ENCODE data around the gene C2orf76. TPM values are rescaled to one million over a fixed set of nuclear protein-coding genes. Genes with fewer than 3 reads are reported as not detected.
"Not testable (repeated sequence)": the region's sequence is repeated elsewhere in the genome, so short reads cannot be mapped to it uniquely, and the experiment has no call there.

The C2orf76 gene
- polyA plus RNA-seq, 1 donor from 2014 or later: 37.7 TPM

DNA sequence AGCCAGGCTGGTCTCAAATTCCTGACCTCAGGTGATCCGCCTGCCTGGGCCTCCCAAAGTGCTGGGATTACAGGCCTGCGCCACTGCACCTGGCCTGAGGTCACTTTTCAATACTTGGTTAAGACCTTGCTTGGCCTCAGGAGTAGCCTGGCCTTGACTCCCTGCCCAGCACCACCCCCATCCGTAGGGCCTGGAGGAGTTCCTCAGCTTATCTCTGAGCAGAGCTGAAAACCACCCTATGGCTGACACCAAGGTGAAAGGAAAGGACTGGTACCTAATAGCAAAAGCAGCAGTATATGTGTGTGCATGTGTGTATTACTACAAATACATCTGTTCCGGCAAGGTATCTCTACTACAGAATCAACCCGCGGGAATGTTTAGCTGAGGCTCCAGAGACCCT, 87.0 kb downstream of the C2orf76 start:
- Histone ChIP-seq H3K27ac (ENCODE audit: low read length) (no peak overlapping the region), H3K4me3 (ENCODE audit: low read length) (no peak overlapping the region), H3K27me3 (ENCODE audit: insufficient read depth, low read depth, low read length) (no peaks in the 10 kb centered on the region), H3F3A (ENCODE audit: insufficient read depth, low read length, poor library complexity, severe bottlenecking) (no peaks in the 10 kb centered on the region), H3K79me2 (replicated peaks; ENCODE audit: insufficient read depth, low read length) (no peaks in the 10 kb centered on the region), H3K9me3 (ENCODE audit: low read length) (no peaks in the 10 kb centered on the region), H3K36me3 (ENCODE audit: insufficient read depth, low read length) (no peaks in the 10 kb centered on the region), H2AFZ (ENCODE audit: low read depth, low read length) (no peak overlapping the region), H3K4me2 (ENCODE audit: low read length) (no peak overlapping the region), H3K9me2 (ENCODE audit: insufficient read depth, low read length) (no peaks in the 10 kb centered on the region), H3K9ac (ENCODE audit: low read length) (no peak overlapping the region), H4K20me1 (ENCODE audit: insufficient read depth) (no peaks in the 10 kb centered on the region)
- TF ChIP-seq EP300 (conservative IDR thresholded peaks at IDR 0.05; ENCODE audit: poor library complexity, severe bottlenecking): no peak
- no peak for TF ChIP-seq MXI1 (conservative IDR thresholded peaks at IDR 0.05; ENCODE audit: poor library complexity, severe bottlenecking)
- TF ChIP-seq EZH2 (IDR thresholded peaks at IDR 0.05; ENCODE audit: borderline replicate concordance, insufficient read depth, low read length, poor library complexity, severe bottlenecking): no peak
- TF ChIP-seq, protein P1, sequence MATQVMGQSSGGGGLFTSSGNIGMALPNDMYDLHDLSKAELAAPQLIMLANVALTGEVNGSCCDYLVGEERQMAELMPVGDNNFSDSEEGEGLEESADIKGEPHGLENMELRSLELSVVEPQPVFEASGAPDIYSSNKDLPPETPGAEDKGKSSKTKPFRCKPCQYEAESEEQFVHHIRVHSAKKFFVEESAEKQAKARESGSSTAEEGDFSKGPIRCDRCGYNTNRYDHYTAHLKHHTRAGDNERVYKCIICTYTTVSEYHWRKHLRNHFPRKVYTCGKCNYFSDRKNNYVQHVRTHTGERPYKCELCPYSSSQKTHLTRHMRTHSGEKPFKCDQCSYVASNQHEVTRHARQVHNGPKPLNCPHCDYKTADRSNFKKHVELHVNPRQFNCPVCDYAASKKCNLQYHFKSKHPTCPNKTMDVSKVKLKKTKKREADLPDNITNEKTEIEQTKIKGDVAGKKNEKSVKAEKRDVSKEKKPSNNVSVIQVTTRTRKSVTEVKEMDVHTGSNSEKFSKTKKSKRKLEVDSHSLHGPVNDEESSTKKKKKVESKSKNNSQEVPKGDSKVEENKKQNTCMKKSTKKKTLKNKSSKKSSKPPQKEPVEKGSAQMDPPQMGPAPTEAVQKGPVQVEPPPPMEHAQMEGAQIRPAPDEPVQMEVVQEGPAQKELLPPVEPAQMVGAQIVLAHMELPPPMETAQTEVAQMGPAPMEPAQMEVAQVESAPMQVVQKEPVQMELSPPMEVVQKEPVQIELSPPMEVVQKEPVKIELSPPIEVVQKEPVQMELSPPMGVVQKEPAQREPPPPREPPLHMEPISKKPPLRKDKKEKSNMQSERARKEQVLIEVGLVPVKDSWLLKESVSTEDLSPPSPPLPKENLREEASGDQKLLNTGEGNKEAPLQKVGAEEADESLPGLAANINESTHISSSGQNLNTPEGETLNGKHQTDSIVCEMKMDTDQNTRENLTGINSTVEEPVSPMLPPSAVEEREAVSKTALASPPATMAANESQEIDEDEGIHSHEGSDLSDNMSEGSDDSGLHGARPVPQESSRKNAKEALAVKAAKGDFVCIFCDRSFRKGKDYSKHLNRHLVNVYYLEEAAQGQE (IDR thresholded peaks at IDR 0.05; ENCODE audit: borderline replicate concordance): no peak
- TF ChIP-seq TAF1 (IDR thresholded peaks at IDR 0.05; ENCODE audit: low read depth): no peak
- no peak for TF ChIP-seq POLR2AphosphoS5 (IDR thresholded peaks at IDR 0.05)
- TF ChIP-seq, protein P2, sequence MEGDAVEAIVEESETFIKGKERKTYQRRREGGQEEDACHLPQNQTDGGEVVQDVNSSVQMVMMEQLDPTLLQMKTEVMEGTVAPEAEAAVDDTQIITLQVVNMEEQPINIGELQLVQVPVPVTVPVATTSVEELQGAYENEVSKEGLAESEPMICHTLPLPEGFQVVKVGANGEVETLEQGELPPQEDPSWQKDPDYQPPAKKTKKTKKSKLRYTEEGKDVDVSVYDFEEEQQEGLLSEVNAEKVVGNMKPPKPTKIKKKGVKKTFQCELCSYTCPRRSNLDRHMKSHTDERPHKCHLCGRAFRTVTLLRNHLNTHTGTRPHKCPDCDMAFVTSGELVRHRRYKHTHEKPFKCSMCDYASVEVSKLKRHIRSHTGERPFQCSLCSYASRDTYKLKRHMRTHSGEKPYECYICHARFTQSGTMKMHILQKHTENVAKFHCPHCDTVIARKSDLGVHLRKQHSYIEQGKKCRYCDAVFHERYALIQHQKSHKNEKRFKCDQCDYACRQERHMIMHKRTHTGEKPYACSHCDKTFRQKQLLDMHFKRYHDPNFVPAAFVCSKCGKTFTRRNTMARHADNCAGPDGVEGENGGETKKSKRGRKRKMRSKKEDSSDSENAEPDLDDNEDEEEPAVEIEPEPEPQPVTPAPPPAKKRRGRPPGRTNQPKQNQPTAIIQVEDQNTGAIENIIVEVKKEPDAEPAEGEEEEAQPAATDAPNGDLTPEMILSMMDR (IDR thresholded peaks at IDR 0.05; ENCODE audit: poor library complexity, severe bottlenecking): no peak
- TF ChIP-seq SMC3 (conservative IDR thresholded peaks at IDR 0.05; ENCODE audit: poor library complexity): no peak
- TF ChIP-seq RAD21 (conservative IDR thresholded peaks at IDR 0.05): no peak

DNA sequence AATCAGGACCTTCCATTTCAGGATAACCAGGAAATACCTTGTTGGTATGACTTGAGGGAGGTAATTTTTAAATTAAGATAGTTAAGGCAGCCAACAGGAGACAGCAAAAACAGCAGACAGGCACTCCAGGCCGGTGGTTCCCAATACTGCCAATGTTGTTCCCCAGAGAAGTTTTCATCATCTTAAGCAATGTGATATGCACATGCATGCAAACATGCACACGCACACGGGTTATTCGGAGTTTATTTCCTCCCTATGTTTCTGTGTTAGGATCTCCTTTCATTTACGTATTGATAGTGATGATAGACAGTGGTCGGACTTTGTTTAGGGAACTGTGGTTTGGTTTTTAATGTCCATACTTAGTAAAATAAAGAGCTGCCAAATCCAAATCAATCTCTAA, 87.7 kb downstream of the C2orf76 start:
- H3K9me2 ChIP-seq (ENCODE audit: insufficient read depth, low read length): no peaks in the 10 kb centered on the region
- H3K9me3 ChIP-seq (ENCODE audit: low read length): no peaks in the 10 kb centered on the region
- no peak overlapping the region for H3K27ac ChIP-seq (ENCODE audit: low read length)
- no peak overlapping the region for H2AFZ ChIP-seq (ENCODE audit: low read depth, low read length)
- no peaks in the 10 kb centered on the region for H3K36me3 ChIP-seq (ENCODE audit: insufficient read depth, low read length)
- no peaks in the 10 kb centered on the region for H4K20me1 ChIP-seq (ENCODE audit: insufficient read depth)
- no peaks in the 10 kb centered on the region for H3F3A ChIP-seq (ENCODE audit: insufficient read depth, low read length, poor library complexity, severe bottlenecking)
- no peaks in the 10 kb centered on the region for H3K79me2 ChIP-seq (replicated peaks; ENCODE audit: insufficient read depth, low read length)
- H3K4me2 ChIP-seq (ENCODE audit: low read length): no peak overlapping the region
- TF ChIP-seq, protein P1 (IDR thresholded peaks at IDR 0.05; ENCODE audit: borderline replicate concordance): no peak
- TF ChIP-seq POLR2AphosphoS5 (IDR thresholded peaks at IDR 0.05) (no peak), TAF1 (IDR thresholded peaks at IDR 0.05; ENCODE audit: low read depth) (no peak), EP300 (conservative IDR thresholded peaks at IDR 0.05; ENCODE audit: poor library complexity, severe bottlenecking) (no peak), SMC3 (conservative IDR thresholded peaks at IDR 0.05; ENCODE audit: poor library complexity) (no peak), MXI1 (conservative IDR thresholded peaks at IDR 0.05; ENCODE audit: poor library complexity, severe bottlenecking) (no peak), RAD21 (conservative IDR thresholded peaks at IDR 0.05) (no peak), EZH2 (IDR thresholded peaks at IDR 0.05; ENCODE audit: borderline replicate concordance, insufficient read depth, low read length, poor library complexity, severe bottlenecking) (no peak)
- TF ChIP-seq, protein P2 (IDR thresholded peaks at IDR 0.05; ENCODE audit: poor library complexity, severe bottlenecking): no peak
- H3K9ac ChIP-seq (ENCODE audit: low read length): no peak overlapping the region
- H3K4me3 ChIP-seq (ENCODE audit: low read length): no peak overlapping the region
- no peaks in the 10 kb centered on the region for H3K27me3 ChIP-seq (ENCODE audit: insufficient read depth, low read depth, low read length)

DNA sequence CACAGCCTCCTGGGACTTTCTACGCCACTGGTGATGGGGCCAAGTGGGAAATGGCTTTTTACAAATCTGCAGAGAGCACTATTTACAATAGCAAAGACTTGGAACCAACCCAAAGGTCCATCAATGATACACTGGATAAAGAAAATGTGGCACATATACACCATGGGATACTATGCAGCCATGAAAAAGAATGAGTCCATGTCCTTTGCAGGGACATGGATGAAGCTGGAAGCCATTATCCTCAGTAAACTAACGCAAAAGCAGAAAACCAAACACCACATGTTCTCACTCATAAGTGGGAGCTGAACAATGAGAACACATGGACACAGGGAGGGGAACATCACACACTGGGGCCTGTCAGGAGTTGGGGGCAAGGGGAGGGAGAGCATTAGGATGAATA, 88.2 kb downstream of the C2orf76 start:
- not testable (repeated sequence) for H3K79me2 ChIP-seq (replicated peaks; ENCODE audit: insufficient read depth, low read length); H3K9me3 ChIP-seq (ENCODE audit: low read length); H4K20me1 ChIP-seq (ENCODE audit: insufficient read depth); H3K27me3 ChIP-seq (ENCODE audit: insufficient read depth, low read depth, low read length); H3K27ac ChIP-seq (ENCODE audit: low read length); H3K4me3 ChIP-seq (ENCODE audit: low read length); H3F3A ChIP-seq (ENCODE audit: insufficient read depth, low read length, poor library complexity, severe bottlenecking); H3K36me3 ChIP-seq (ENCODE audit: insufficient read depth, low read length); H3K4me2 ChIP-seq (ENCODE audit: low read length); H3K9ac ChIP-seq (ENCODE audit: low read length); H3K9me2 ChIP-seq (ENCODE audit: insufficient read depth, low read length); H2AFZ ChIP-seq (ENCODE audit: low read depth, low read length)
